K562 (cell line): ENCODE measurements around the gene GPATCH3. TPM values are rescaled to one million over a fixed set of nuclear protein-coding genes. Genes with fewer than 3 reads are reported as not detected.

Experiments used
- CHD1 ChIP-seq: fragments of 200-600 bp; sonication (generic); IDR thresholded peaks from one replicate; pipeline ENCODE4 v1.6.1; 2012; ENCODE audit warnings: mild to moderate bottlenecking, moderate library complexity, low read length, inconsistent platforms
- EP400 ChIP-seq: fragments of 450-650 bp; IDR thresholded peaks from 2 replicates; pipeline ENCODE4 v1.6.1; 2017; ENCODE audit warnings: antibody characterized with exemption, mild to moderate bottlenecking, moderate library complexity
- MCM2 ChIP-seq: fragments of 450-650 bp; IDR thresholded peaks from 2 replicates; pipeline ENCODE4 v1.6.1; 2017; ENCODE audit warnings: low read depth, mild to moderate bottlenecking
- MTA1 ChIP-seq: fragments of 450-650 bp; IDR thresholded peaks from 2 replicates; pipeline ENCODE4 v1.6.1; 2017; ENCODE audit warnings: borderline replicate concordance
- NELFE ChIP-seq: IDR thresholded peaks from 2 replicates; pipeline ENCODE4 v1.6.1; 2011; ENCODE audit warnings: mild to moderate bottlenecking; ENCODE audit not compliant: insufficient read depth, insufficient read length
- RFX5 ChIP-seq: IDR thresholded peaks from 2 replicates; pipeline ENCODE4 v1.6.1; 2011; ENCODE audit warnings: low read depth, mild to moderate bottlenecking, improper control_type of control experiment, low read length
- SAFB2 ChIP-seq: fragments of 200-400 bp; formaldehyde crosslinking; IDR thresholded peaks from 2 replicates; pipeline ENCODE4 v1.6.1; 2018; ENCODE audit warnings: borderline replicate concordance, low read length, low read depth, moderate library complexity; ENCODE audit not compliant: severe bottlenecking
- SP2 ChIP-seq: IDR thresholded peaks from 2 replicates; pipeline ENCODE4 v1.6.1; 2011; ENCODE audit warnings: mild to moderate bottlenecking, low read depth, low read length, moderate library complexity; ENCODE audit not compliant: poor library complexity, severe bottlenecking; ENCODE audit errors: extremely low read depth
- ZC3H8 ChIP-seq: fragments of 450-650 bp; IDR thresholded peaks from 2 replicates; pipeline ENCODE4 v1.6.1; 2017
- ZNF174 ChIP-seq: fragments of 250-450 bp; sonication (Bioruptor Pico); IDR thresholded peaks from 2 replicates; pipeline ENCODE4 v1.4.0; 2020; ENCODE audit warnings: mild to moderate bottlenecking
- ZNF224 ChIP-seq: sonication (generic); formaldehyde crosslinking; IDR thresholded peaks from 2 replicates; pipeline ENCODE4 v1.8.0; 2022; ENCODE audit warnings: mild to moderate bottlenecking, missing genetic modification reagents
- ZNF3 ChIP-seq: fragments of 250-450 bp; sonication (Bioruptor Pico); IDR thresholded peaks from 2 replicates; pipeline ENCODE4 v1.5.0; 2021; ENCODE audit warnings: mild to moderate bottlenecking, moderate library complexity
- ZSCAN32 ChIP-seq: fragments of 450-650 bp; formaldehyde crosslinking; IDR thresholded peaks from 2 replicates; pipeline ENCODE4 v1.4.0; 2020; ENCODE audit warnings: mild to moderate bottlenecking, moderate library complexity
- polyA plus RNA-seq, 8 experiments: library from polyadenylated mRNA; depleted of rRNA in 4 of 8; stranded (reverse) in 5 of 8; unstranded in 3 of 8; fragments of >200 nt; fragmentation: Nextera tagmentation in 2 of 8; fragmentation: Illumina TruSeq in 1 of 8; extraction: Ambion mirVana in 2 of 8; extraction: Trizol in 1 of 8; gene quantifications; 2 replicates each; pipeline versions ENCODE4 v1.2.1 to v1.2.3, GENCODE V29; 2011 to 2014; ENCODE audit warnings: inconsistent platforms in 1 of 8, missing spikeins in 1 of 8
- total RNA-seq, 7 experiments: library from RNA; depleted of rRNA in 6 of 7; stranded (reverse); fragments of >200 nt in 6 of 7; fragmentation: Illumina TruSeq in 2 of 7; extraction: Trizol in 2 of 7; gene quantifications; 2 replicates each; pipeline versions ENCODE4 v1.2.1 to v1.2.3, GENCODE V29; 2011 to 2021; ENCODE audit warnings: low replicate concordance in 1 of 7
- TF ChIP-seq, protein P1 (sequence below): fragments of 250-450 bp; sonication (Bioruptor Pico); IDR thresholded peaks from 2 replicates; pipeline ENCODE4 v1.4.0; 2020; ENCODE audit warnings: mild to moderate bottlenecking, moderate library complexity
- TF ChIP-seq, protein P2 (sequence below), 2 experiments: fragments of 450-650 bp in 1 of 2; sonication (generic) in 1 of 2; formaldehyde crosslinking; conservative IDR thresholded peaks; 2 replicates each; pipeline versions ENCODE4 v1.4.0 to v1.8.1; 2020 to 2022; ENCODE audit warnings: mild to moderate bottlenecking in 1 of 2, missing genetic modification reagents in 1 of 2
- TF ChIP-seq, protein P3 (sequence below): fragments of 250-450 bp; sonication (Bioruptor Pico); IDR thresholded peaks from 2 replicates; pipeline ENCODE4 v1.8.0; 2022; ENCODE audit warnings: moderate library complexity, mild to moderate bottlenecking, inconsistent platforms
- TF ChIP-seq, protein P4 (sequence below): sonication (generic); formaldehyde crosslinking; IDR thresholded peaks from 2 replicates; pipeline ENCODE4 v1.8.0; 2022; ENCODE audit warnings: mild to moderate bottlenecking, missing genetic modification reagents
- TF ChIP-seq, protein P5 (sequence below): conservative IDR thresholded peaks from 2 replicates; pipeline ENCODE4 v1.6.1; 2011; ENCODE audit warnings: low read depth, mild to moderate bottlenecking, low read length; ENCODE audit not compliant: control insufficient read depth
- TF ChIP-seq, protein P6 (sequence below): IDR thresholded peaks from 3 replicates; pipeline ENCODE4 v1.6.1; 2011; ENCODE audit warnings: borderline replicate concordance, mild to moderate bottlenecking; ENCODE audit not compliant: insufficient read length, insufficient read depth

The GPATCH3 gene
- total and polyA plus RNA-seq, 9 of the 15 experiments (the other 6 are each of a cell fraction or from before 2014, with no cell fraction given): 1.6 to 23.0 (median 13.3) TPM

DNA sequence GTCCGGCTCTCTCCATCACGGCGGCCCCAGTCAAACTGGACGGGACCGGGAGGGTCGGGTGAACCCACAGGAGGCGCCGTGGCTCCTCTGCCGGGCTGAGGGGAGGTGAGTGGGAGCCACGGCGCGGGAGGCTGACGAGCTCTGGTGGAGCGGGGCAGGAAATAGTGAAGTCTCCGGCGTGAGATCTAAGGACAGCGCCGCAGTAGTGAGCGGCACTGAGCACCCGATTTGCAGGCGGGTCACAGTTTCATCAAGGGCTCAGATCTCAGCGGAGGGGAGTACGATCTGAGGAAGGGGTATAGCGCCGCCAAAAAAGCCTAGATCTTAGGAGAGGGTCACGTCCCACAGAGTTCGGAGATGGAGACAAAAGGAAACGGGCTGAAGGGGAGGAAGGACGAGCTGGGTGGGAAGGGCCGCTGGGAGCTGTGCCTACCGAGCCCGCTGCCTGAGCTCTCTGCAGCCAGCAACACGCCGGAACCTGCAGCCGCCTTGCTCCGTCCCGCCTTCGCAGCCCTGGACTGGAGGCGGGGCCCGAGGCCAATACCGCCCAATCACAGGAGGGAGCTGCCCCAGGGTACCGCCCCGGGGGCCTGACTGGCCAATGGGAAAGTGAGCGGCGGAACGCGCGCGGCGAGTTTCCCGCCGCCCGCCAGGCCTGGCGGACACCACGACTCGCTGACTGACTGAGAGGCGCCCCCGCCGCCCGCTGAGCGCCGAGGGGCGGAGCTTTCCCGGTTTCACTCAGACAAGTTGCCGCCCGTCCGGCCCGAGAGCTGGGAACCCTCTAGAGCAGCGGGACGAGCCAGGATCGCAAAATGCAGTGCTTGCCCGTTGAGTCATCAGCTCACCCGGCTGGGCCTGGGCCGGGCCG lies 35.4 kb downstream of the GPATCH3 start (continued):
- TF ChIP-seq ZC3H8 (no peak), EP400 (peak; percentile 63), NELFE (no peak), MCM2 (no peak), ZSCAN32 (CRISPR knock-in tag) (no peak), ZNF224 (CRISPR knock-in tag) (no peak), MTA1 (peak; percentile 63; the same call in 1 of the 2 replicates), ZNF3 (CRISPR knock-in tag) (no peak), ZNF174 (CRISPR knock-in tag) (no peak), RFX5 (no peak), SP2 (peak; percentile 88), SAFB2 (no peak), CHD1 (no peak)
- TF ChIP-seq, protein P1, sequence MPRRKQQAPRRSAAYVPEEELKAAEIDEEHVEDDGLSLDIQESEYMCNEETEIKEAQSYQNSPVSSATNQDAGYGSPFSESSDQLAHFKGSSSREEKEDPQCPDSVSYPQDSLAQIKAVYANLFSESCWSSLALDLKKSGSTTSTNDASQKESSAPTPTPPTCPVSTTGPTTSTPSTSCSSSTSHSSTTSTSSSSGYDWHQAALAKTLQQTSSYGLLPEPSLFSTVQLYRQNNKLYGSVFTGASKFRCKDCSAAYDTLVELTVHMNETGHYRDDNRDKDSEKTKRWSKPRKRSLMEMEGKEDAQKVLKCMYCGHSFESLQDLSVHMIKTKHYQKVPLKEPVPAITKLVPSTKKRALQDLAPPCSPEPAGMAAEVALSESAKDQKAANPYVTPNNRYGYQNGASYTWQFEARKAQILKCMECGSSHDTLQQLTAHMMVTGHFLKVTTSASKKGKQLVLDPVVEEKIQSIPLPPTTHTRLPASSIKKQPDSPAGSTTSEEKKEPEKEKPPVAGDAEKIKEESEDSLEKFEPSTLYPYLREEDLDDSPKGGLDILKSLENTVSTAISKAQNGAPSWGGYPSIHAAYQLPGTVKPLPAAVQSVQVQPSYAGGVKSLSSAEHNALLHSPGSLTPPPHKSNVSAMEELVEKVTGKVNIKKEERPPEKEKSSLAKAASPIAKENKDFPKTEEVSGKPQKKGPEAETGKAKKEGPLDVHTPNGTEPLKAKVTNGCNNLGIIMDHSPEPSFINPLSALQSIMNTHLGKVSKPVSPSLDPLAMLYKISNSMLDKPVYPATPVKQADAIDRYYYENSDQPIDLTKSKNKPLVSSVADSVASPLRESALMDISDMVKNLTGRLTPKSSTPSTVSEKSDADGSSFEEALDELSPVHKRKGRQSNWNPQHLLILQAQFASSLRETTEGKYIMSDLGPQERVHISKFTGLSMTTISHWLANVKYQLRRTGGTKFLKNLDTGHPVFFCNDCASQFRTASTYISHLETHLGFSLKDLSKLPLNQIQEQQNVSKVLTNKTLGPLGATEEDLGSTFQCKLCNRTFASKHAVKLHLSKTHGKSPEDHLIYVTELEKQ (CRISPR knock-in tag): no peak
- TF ChIP-seq, protein P2, sequence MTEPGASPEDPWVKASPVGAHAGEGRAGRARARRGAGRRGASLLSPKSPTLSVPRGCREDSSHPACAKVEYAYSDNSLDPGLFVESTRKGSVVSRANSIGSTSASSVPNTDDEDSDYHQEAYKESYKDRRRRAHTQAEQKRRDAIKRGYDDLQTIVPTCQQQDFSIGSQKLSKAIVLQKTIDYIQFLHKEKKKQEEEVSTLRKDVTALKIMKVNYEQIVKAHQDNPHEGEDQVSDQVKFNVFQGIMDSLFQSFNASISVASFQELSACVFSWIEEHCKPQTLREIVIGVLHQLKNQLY (CRISPR knock-in tag; conservative IDR thresholded peaks at IDR 0.05): no peak
- TF ChIP-seq, protein P3, sequence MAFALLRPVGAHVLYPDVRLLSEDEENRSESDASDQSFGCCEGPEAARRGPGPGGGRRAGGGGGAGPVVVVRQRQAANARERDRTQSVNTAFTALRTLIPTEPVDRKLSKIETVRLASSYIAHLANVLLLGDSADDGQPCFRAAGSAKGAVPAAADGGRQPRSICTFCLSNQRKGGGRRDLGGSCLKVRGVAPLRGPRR: no peak
- TF ChIP-seq, protein P4, sequence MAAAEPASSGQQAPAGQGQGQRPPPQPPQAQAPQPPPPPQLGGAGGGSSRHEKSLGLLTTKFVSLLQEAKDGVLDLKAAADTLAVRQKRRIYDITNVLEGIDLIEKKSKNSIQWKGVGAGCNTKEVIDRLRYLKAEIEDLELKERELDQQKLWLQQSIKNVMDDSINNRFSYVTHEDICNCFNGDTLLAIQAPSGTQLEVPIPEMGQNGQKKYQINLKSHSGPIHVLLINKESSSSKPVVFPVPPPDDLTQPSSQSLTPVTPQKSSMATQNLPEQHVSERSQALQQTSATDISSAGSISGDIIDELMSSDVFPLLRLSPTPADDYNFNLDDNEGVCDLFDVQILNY: no peak
- TF ChIP-seq, protein P5, sequence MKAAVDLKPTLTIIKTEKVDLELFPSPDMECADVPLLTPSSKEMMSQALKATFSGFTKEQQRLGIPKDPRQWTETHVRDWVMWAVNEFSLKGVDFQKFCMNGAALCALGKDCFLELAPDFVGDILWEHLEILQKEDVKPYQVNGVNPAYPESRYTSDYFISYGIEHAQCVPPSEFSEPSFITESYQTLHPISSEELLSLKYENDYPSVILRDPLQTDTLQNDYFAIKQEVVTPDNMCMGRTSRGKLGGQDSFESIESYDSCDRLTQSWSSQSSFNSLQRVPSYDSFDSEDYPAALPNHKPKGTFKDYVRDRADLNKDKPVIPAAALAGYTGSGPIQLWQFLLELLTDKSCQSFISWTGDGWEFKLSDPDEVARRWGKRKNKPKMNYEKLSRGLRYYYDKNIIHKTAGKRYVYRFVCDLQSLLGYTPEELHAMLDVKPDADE: no peak; the same call in 1 of the 2 replicates
- TF ChIP-seq, protein P6, sequence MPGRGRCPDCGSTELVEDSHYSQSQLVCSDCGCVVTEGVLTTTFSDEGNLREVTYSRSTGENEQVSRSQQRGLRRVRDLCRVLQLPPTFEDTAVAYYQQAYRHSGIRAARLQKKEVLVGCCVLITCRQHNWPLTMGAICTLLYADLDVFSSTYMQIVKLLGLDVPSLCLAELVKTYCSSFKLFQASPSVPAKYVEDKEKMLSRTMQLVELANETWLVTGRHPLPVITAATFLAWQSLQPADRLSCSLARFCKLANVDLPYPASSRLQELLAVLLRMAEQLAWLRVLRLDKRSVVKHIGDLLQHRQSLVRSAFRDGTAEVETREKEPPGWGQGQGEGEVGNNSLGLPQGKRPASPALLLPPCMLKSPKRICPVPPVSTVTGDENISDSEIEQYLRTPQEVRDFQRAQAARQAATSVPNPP: no peak
